ELF-1 (cell line): ENCODE results near the gene ACVR1B.

Experiments
- DNase-seq: peaks from one replicate; pipeline ENCODE4 v3.0.0-alpha.2; 2016; ENCODE audit warnings: low read depth, low spot score

ACVR1B gene

GRCh38 chr12:52004042-52004648 lies 52.6 kb downstream of the ACVR1B start:
- peak; percentile 65 for DNase-seq

GRCh38 chr12:52005218-52005902 lies 53.9 kb downstream of the ACVR1B start:
- no peak for DNase-seq

- peak; percentile 59 for DNase-seq
Observed at GRCh38 chr12:52005903-52006703, 54.6 kb downstream of the ACVR1B start.

- peak; percentile 22 for DNase-seq
Observed at GRCh38 chr12:52006726-52007157, 55.2 kb downstream of the ACVR1B start, which contains the start of gene TAMALIN. Gene TAMALIN, plus strand, starts transcription at chr12:52006946. Its CDS starts 74 bp downstream, at chr12:52007020.

GRCh38 chr12:52007158-52007921 lies 55.8 kb downstream of the ACVR1B start:
- DNase-seq: peak; percentile 35

GRCh38 chr12:52007982-52008510 lies 56.5 kb downstream of the ACVR1B start:
- DNase-seq: peak; percentile 23

- DNase-seq: no peak
Observed at GRCh38 chr12:52009081-52009751, 57.7 kb downstream of the ACVR1B start.

GRCh38 chr12:52010152-52010622 lies 58.7 kb downstream of the ACVR1B start:
- peak; percentile 97 for DNase-seq

- no peak for DNase-seq
Observed at GRCh38 chr12:52010692-52011601, 59.4 kb downstream of the ACVR1B start.

GRCh38 chr12:52011602-52012214 lies 60.2 kb downstream of the ACVR1B start:
- DNase-seq: no peak

- DNase-seq: no peak
Observed at GRCh38 chr12:52013626-52014310, 62.3 kb downstream of the ACVR1B start.

GRCh38 chr12:52014567-52015530 lies 63.4 kb downstream of the ACVR1B start:
- DNase-seq: no peak

- no peak for DNase-seq
Observed at GRCh38 chr12:52015532-52016041, 64.1 kb downstream of the ACVR1B start.

GRCh38 chr12:52018433-52019112 lies 67.1 kb downstream of the ACVR1B start:
- DNase-seq: no peak

GRCh38 chr12:52019113-52019770 lies 67.7 kb downstream of the ACVR1B start:
- DNase-seq: no peak
